ENCODE measurements around the gene BCL7C. TPM values are rescaled to one million over a fixed set of nuclear protein-coding genes. Genes with fewer than 3 reads are reported as not detected.

The BCL7C gene
- total RNA-seq, 2 donors from 2014 or later = 19.9 to 34.5 TPM

GRCh38 chr16:30934827-30935557, 41.1 kb upstream of the BCL7C start:
- Histone ChIP-seq H3K27me3 (no peaks in the 10 kb centered on the region), H3K36me3 (no peaks in the 10 kb centered on the region), H3K4me3 (no peak overlapping the region), H3K4me1 (no peaks in the 10 kb centered on the region), H3K27ac (no peak overlapping the region), H3K9me3 (no peaks in the 10 kb centered on the region), H3K9ac (ENCODE audit: low read depth in 2 of 2, low read length in 2 of 2) (no peak overlapping the region)
- DNase-seq = peak; percentile 52
- intact Hi-C loops (cut with DNase I) = no loop called here
- TF ChIP-seq, protein P1, sequence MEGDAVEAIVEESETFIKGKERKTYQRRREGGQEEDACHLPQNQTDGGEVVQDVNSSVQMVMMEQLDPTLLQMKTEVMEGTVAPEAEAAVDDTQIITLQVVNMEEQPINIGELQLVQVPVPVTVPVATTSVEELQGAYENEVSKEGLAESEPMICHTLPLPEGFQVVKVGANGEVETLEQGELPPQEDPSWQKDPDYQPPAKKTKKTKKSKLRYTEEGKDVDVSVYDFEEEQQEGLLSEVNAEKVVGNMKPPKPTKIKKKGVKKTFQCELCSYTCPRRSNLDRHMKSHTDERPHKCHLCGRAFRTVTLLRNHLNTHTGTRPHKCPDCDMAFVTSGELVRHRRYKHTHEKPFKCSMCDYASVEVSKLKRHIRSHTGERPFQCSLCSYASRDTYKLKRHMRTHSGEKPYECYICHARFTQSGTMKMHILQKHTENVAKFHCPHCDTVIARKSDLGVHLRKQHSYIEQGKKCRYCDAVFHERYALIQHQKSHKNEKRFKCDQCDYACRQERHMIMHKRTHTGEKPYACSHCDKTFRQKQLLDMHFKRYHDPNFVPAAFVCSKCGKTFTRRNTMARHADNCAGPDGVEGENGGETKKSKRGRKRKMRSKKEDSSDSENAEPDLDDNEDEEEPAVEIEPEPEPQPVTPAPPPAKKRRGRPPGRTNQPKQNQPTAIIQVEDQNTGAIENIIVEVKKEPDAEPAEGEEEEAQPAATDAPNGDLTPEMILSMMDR (IDR thresholded peaks at IDR 0.05) = peak; percentile 13

DNA sequence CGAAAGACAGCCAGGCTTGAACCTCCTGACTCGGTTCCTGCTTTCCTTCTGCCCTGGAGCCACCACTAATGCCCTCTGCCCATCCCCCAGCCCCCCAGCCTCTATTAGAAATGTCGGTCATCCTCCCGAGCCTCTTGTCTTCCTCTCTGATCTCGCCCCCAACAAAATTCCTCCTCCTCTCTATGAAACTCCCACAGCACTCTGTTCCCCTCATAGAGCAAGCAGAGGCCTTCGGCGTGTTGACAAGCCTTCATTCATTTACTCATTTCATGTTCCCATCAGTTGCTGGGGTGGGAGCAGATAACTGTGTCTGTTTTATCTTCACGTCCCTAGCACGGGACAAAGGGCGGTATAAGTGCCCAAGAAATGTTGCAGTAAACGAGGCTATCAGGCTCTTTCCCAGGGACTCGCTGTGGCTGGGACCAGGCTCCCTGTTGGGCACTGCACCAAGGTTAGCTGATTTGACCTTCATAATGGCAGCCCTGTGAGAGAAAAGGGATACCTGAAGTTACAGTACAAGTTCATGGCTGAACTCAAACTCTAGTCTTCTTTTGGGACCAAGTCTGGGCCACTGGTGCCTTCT, 37.3 kb upstream of the BCL7C start:
- no peaks in the 10 kb centered on the region for H3K36me3 ChIP-seq

DNA sequence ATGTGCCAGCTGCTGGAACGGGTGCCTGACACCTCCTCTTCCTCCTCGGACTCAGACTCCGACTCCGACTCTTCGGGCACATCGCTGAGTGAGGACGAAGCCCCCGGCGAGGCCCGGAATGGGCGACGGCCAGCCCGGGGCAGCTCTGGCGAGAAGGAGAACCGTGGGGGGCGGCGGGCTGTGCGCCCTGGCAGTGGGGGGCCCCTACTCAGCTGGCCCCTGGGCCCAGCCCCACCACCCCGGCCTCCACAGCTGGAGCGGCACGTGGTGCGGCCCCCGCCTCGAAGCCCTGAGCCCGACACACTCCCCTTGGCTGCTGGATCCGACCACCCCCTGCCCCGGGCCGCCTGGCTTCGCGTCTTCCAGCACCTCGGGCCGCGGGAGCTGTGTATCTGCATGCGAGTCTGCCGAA, 36.3 kb upstream of the BCL7C start:
- TF ChIP-seq, protein P1 (IDR thresholded peaks at IDR 0.05) = no peak
- Histone ChIP-seq H3K9ac (ENCODE audit: low read depth in 2 of 2, low read length in 2 of 2) (no peak overlapping the region), H3K9me3 (no peaks in the 10 kb centered on the region), H3K27me3 (no peaks in the 10 kb centered on the region), H3K4me3 (no peak overlapping the region), H3K27ac (no peak overlapping the region), H3K36me3 (no peaks in the 10 kb centered on the region), H3K4me1 (no peaks in the 10 kb centered on the region)
- intact Hi-C loops (cut with DNase I) = no loop called here
- no peak for DNase-seq

More for the DNA sequence above, 37.3 kb upstream of the BCL7C start:
- Histone ChIP-seq H3K9me3 (no peaks in the 10 kb centered on the region), H3K4me1 (no peaks in the 10 kb centered on the region), H3K27ac (no peak overlapping the region), H3K4me3 (no peak overlapping the region), H3K27me3 (no peaks in the 10 kb centered on the region), H3K9ac (ENCODE audit: low read depth in 2 of 2, low read length in 2 of 2) (no peak overlapping the region)
- TF ChIP-seq, protein P1 (IDR thresholded peaks at IDR 0.05) = no peak
- DNase-seq = no peak
- intact Hi-C loops (cut with DNase I) = no loop called here

DNA sequence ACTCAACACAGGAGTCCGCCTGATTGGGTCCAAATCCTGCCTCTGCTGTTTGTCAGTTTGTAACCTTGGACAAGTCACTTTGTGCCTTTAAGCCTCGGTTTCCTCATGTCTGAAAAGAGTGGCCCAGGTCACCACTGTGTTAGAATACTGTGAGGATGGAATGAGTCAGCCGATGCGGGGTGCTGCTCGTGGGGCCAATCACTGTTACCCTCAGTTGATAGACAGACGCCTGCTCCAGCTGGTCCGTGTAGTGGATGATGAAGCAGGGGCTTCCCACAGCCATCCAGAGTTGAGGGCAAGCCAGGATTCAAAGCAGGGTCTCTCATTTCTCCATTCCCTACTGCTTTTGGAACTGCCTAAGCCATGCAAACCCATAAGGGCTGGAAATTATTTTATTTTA, 35.3 kb upstream of the BCL7C start:
- intact Hi-C loops (cut with DNase I) = no loop called here
- Histone ChIP-seq H3K9me3 (no peaks in the 10 kb centered on the region), H3K27me3 (no peaks in the 10 kb centered on the region), H3K9ac (ENCODE audit: low read depth in 2 of 2, low read length in 2 of 2) (no peak overlapping the region), H3K27ac (no peak overlapping the region), H3K4me3 (no peak overlapping the region), H3K36me3 (no peaks in the 10 kb centered on the region), H3K4me1 (no peaks in the 10 kb centered on the region)
- no peak for DNase-seq
- TF ChIP-seq, protein P1 (IDR thresholded peaks at IDR 0.05) = no peak

- Histone ChIP-seq H3K27me3 (no peaks in the 10 kb centered on the region), H3K36me3 (no peaks in the 10 kb centered on the region), H3K4me1 (no peaks in the 10 kb centered on the region), H3K9me3 (no peaks in the 10 kb centered on the region), H3K4me3 (no peak overlapping the region), H3K27ac (no peak overlapping the region), H3K9ac (ENCODE audit: low read depth in 2 of 2, low read length in 2 of 2) (no peak overlapping the region)
- no peak for DNase-seq
- TF ChIP-seq, protein P1 (IDR thresholded peaks at IDR 0.05) = no peak
- intact Hi-C loops (cut with DNase I) = no loop called here
These were observed 34.5 kb upstream of the BCL7C start for GRCh38 chr16:30928390-30928789.

All from colonic mucosa (tissue), 4 donors.